SKM-1 treated with dmso at 0.1 percent for 144 hours (cell line): Measurements from ENCODE around the gene TKTL1.
"Not testable (repeated sequence)": the region's sequence is repeated elsewhere in the genome, so short reads cannot be mapped to it uniquely, and the experiment has no call there.

Source experiments
- DNase-seq: peaks from one replicate; lab custom pipeline; 2025; ENCODE audit not compliant: unreplicated experiment; lab: John Stamatoyannopoulos, UW

The TKTL1 gene

DNA sequence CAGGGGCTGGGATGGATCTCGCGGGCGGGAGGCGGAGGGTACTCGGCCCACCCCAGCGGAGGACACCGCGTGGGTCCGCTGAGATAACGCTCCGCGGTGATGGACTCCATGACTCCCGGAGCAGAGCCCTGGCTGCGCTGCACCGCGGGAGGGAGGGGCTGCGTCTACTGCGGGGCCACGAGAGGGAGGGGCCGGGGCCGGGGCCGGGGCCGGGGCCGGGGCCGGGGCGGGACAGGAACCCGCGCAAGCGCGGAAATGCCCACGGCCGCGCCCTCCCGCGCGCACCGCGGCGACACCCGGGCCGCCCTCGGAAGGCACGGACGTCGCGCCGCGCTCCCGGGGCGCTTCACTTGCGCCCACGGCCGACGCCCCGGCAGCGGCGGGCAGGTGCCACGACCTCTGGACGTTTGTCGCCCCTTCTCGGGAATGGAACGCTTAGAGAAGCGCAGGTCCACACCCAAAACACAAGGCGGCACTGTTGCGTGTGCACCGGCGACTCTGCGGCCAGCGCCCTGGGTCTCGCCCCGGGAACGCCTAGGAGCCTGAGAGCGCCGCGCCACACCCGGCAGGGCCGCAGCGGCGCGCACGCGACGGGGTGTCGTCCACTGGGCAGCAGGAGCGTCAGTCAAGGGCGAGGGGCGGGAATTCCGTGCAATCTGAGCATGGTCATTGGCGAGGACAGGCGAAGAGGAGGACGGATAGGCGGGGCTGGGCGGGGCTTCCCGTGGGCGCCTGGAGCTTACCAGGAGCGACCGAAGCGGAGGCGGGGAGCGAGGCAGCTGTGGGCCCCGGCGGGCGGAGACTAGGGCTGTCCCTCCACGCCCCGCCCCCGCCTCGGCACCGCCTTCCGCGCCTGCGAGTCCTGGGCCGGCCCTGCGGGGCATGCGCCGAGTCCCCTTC is 46.1 kb downstream of the TKTL1 start:
- DNase-seq, result not testable (repeated sequence)

DNA sequence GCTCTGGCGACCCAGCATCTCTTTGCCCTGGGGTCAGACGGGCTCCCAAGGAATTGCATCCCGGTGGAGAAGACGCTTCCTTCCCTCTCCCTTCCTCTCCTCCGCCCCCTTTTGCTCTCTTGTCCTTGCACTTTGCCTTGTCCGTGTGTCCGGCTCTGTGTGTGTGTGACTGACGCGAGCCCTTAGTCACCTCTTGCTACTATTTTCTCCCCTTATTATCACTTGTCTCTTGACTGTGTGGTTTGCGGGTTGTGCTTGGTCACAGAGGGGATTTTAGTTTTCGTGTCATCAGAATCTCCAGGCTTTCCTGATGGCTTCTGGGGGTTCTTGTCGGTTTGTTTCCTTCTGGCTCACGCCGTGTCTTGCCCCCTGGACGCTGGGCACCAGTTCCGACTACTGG is 47.5 kb downstream of the TKTL1 start:
- not testable (repeated sequence) for DNase-seq

- DNase-seq, result not testable (repeated sequence)
Measured at GRCh38 chrX:154343620-154344019, 48.0 kb downstream of the TKTL1 start.

DNA sequence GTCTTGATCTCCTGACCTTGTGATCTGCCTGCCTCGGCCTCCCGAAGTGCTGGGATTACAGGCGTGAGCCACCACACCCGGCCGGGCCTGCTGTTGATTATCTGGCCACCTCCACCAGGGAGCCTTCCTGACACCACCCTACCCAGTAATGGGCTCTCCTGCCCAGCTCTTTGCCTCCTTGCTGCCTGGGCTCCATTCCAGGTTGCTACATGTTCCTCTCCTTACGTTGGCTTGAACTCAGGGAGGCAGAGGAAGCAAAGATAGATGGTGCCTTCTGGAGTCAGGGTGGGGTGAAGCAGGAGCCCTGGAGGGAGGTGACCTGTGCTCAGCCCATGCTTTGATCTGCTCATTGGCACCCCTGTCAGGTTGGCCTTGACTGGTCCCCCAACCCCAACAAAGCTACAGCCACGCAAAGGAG is 52.5 kb downstream of the TKTL1 start:
- DNase-seq, result no peak

DNA sequence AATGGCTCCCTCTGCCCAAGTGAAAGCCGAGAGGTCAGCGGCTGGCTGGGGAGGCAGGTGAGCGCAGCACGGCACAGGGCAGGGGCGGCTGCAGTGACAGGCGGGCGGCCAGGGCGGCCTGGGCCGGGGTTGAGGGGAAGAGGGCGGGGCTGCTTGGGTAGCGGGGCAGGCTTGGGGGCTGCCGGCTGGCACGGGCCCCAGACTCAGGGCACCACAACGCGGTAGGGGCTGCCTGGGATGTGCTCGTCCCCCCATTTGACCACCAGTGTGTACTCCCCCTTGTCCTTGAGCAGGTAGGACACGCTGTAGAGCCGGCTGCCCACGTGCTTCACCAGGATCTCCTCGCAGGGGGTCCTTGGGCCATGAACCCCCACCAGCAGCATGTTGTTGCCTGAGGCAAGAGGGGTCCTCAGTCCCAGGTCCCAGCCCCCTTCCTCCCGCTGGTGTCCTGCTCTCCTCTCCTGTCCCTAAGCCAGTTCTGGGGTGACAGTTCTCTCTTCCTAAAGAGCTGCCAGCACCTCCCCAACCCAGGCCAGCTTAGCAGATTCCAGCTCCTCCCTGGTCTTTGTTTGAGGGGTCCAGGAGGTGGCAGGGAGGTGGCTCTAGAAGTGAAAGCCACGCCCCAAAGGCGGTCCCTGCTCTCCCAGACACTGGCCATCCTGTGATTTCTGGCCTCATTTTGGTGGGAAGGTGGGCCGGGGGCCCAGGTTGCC is 53.2 kb downstream of the TKTL1 start:
- DNase-seq, result no peak

- DNase-seq, result no peak
Measured at GRCh38 chrX:154349359-154349935, 53.9 kb downstream of the TKTL1 start.

GRCh38 chrX:154349979-154350378 is 54.4 kb downstream of the TKTL1 start:
- DNase-seq, result no peak

GRCh38 chrX:154350429-154351182 is 55.0 kb downstream of the TKTL1 start:
- DNase-seq, result no peak

GRCh38 chrX:154351183-154352011 is 55.8 kb downstream of the TKTL1 start:
- no peak for DNase-seq

- DNase-seq, result no peak
Measured at GRCh38 chrX:154352012-154352401, 56.4 kb downstream of the TKTL1 start.

DNA sequence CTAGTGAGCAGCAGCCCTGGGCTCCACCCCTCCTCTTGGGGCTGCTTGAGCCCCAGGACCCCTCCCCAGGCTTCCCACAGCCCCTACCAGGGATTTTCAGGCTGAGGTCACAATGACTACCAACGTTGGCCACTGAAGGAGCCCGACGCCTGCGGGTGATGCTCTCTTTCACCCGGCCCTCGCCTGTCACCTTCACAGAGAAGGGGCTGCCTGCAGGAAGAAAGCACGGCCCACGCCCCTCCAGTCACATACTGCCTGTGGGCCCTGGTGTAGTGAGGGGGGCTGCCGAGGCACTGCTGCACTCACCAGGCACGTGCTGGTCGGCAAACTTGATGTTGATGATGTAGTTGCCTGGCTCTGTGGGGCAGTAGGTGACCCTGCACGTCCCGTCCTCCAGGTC is 56.9 kb downstream of the TKTL1 start:
- no peak for DNase-seq

GRCh38 chrX:154353172-154353843 is 57.7 kb downstream of the TKTL1 start:
- no peak for DNase-seq

- DNase-seq, result no peak
Measured at GRCh38 chrX:154354013-154354412, 58.4 kb downstream of the TKTL1 start.

- DNase-seq, result no peak
Measured at GRCh38 chrX:154354516-154354915, 58.9 kb downstream of the TKTL1 start.

DNA sequence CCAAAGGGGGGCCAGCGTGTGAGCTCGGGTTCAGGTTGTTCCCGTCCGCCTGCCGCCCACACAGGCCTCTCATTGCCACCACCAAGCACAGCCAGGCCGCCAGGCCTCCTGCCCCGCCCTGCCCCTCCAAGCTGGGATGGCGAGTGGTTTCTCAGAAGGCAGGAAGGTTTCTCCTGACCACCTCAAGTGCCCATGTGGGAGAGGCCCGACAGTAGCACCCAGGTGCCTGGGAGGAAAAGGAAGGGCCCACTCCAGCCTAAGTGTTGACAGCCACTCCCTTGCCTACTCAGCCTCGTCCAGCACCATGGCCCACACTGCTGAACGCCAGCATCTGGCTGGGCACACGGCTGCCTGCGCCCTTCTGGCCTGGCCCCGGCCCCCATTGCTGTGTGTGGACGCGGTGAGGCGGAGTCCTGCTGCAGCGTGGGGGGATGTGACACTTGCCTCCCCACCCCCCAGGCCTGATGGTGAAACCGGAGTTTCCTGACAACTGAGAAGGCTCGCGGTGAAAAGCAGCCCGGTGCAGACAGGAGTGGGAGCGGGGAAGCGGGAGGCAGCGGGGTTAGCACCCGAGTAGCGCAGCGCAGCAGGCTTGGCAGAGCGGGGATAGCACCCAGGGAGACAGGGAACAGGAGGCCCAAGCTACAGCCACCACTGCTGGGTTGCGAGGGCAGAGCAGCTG is 59.6 kb downstream of the TKTL1 start:
- no peak for DNase-seq

DNA sequence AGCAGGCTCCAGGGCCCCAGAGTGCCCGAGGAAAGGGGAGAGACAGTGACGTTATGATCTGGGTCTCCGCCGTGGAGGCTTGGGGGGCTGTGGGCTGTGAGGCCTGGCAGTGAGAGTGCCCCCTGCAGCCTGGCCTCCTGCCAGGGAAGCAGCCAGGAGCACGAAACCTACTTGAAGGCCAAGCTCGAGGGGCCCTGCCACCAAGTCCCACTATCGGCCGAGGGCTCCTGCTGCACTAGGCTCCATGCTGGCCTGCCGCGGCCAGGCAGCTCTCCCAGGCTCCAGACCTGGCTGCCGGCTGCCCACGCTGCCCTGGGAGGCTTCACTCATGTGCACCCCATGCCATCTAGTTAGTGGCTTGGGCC is 60.2 kb downstream of the TKTL1 start:
- DNase-seq, result no peak

DNA sequence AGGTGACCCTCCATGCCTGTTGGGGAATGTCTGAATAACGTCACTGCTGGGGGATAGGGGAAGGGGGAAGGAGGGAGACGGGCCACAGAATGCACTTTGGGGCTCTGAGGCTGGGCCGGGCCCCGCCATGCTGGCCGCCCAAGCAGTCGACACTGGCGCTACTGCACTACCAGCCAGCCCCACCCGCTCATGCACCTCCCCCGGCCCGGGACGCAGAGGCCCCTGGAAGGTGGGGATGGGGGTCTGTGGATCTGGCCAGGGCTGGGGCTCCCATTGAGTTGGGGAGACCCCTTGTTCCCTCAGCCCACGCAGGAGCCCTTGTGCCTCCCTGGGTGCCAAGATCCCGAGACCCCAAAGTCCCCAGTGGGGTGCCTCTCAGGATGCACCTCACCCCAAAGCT is 61.0 kb downstream of the TKTL1 start:
- no peak for DNase-seq

- no peak for DNase-seq
Measured at GRCh38 chrX:154357205-154357604, 61.6 kb downstream of the TKTL1 start.

- no peak for DNase-seq
Measured at GRCh38 chrX:154358011-154358410, 62.4 kb downstream of the TKTL1 start.
